SK-N-SH (cell line): Measurements from ENCODE around the gene MAPT. TPM values are rescaled to one million over a fixed set of nuclear protein-coding genes. Genes with fewer than 3 reads are reported as not detected.

Experiments used
- CTCF ChIA-PET: fragments of 300-600, 350-600 bp; formaldehyde crosslinking; extraction: SDS; loops from one replicate; lab custom pipeline; 2021; lab: Yijun Ruan, JAX
- POLR2A ChIA-PET: fragments of 350-600 bp; sonication (Branson Sonifier 250); formaldehyde crosslinking; extraction: SDS; loops from one replicate; lab custom pipeline; 2020; ENCODE audit warnings: antibody characterized with exemption, inconsistent platforms; lab: Yijun Ruan, JAX
- DNase-seq: peaks from one replicate; pipeline ENCODE4 v3.0.0; 2012
- H2AFZ ChIP-seq: fragments of 200-600 bp; sonication (generic); 2 replicates; pipeline ENCODE4 v1.8.1; 2016; ENCODE audit warnings: antibody characterized with exemption, mild to moderate bottlenecking, low read depth
- H3F3A ChIP-seq: fragments of 200-600 bp; sonication (generic); replicated peaks from 2 replicates; pipeline ENCODE3; 2016; ENCODE audit warnings: antibody characterized with exemption, mild to moderate bottlenecking; ENCODE audit not compliant: insufficient read depth
- H3K27ac ChIP-seq, 2 experiments: fragments of 200-500 bp in 1 of 2; fragments of 200-600 bp in 1 of 2; sonication (Bioruptor generic) in 1 of 2; sonication (generic), shearing (Covaris generic) in 1 of 2; 2 replicates each; pipeline versions ENCODE4 v1.5.1 to v1.6.1; 2014 to 2016; ENCODE audit warnings: low read depth in 2 of 2, inconsistent platforms in 1 of 2, low read length in 1 of 2, mild to moderate bottlenecking in 1 of 2, mixed read lengths in 1 of 2
- H3K27me3 ChIP-seq: fragments of 200-600 bp; sonication (generic), shearing (Covaris generic); 2 replicates; pipeline ENCODE4 v1.6.1; 2016; ENCODE audit warnings: mixed run types; ENCODE audit not compliant: insufficient read depth
- H3K36me3 ChIP-seq, 2 experiments: fragments of 200-500 bp in 1 of 2; fragments of 200-600 bp in 1 of 2; sonication (Bioruptor generic) in 1 of 2; sonication (generic) in 1 of 2; replicated peaks in 1 of 2; 2 replicates each; pipeline versions ENCODE3 to v1.5.1; 2014 to 2016; ENCODE audit warnings: low read length in 1 of 2, mild to moderate bottlenecking in 1 of 2; ENCODE audit not compliant: insufficient read depth in 2 of 2, control insufficient read depth in 1 of 2
- H3K4me1 ChIP-seq, 2 experiments: fragments of 200-500 bp in 1 of 2; fragments of 200-600 bp in 1 of 2; sonication (Bioruptor generic) in 1 of 2; sonication (generic), shearing (Covaris generic) in 1 of 2; 2 replicates each; pipeline versions ENCODE4 v1.5.1 to v1.6.1; 2014 to 2016; ENCODE audit warnings: low read depth in 1 of 2, low read length in 1 of 2, mixed run types in 1 of 2; ENCODE audit not compliant: insufficient read depth in 2 of 2, control insufficient read depth in 1 of 2
- H3K4me2 ChIP-seq: fragments of 200-600 bp; sonication (generic), shearing (Covaris generic); 2 replicates; pipeline ENCODE4 v1.6.1; 2017; ENCODE audit warnings: mixed run types
- H3K4me3 ChIP-seq, 2 experiments: fragments of 200-500 bp in 1 of 2; fragments of 200-600 bp in 1 of 2; sonication (Bioruptor generic) in 1 of 2; sonication (generic), shearing (Covaris generic) in 1 of 2; 2 replicates each; pipeline versions ENCODE4 v1.5.1 to v1.8.1; 2014 to 2016; ENCODE audit warnings: low read depth in 2 of 2, inconsistent platforms in 1 of 2, low read length in 1 of 2, mild to moderate bottlenecking in 1 of 2, mixed read lengths in 1 of 2, moderate library complexity in 1 of 2
- H3K79me2 ChIP-seq: fragments of 200-600 bp; sonication (generic); 2 replicates; pipeline ENCODE4 v1.8.1; 2017; ENCODE audit warnings: mild to moderate bottlenecking; ENCODE audit not compliant: insufficient read depth
- H3K9ac ChIP-seq: fragments of 200-600 bp; sonication (generic); 2 replicates; pipeline ENCODE4 v1.6.1; 2017; ENCODE audit warnings: mixed run types
- H3K9me2 ChIP-seq: fragments of 200-600 bp; sonication (generic); 2 replicates; pipeline ENCODE4 v1.6.1; 2017; ENCODE audit warnings: mixed run types
- H3K9me3 ChIP-seq: fragments of 200-600 bp; sonication (generic); 2 replicates; pipeline ENCODE4 v1.6.1; 2017; ENCODE audit warnings: mixed run types, mild to moderate bottlenecking, moderate library complexity
- H4K20me1 ChIP-seq: fragments of 200-600 bp; sonication (generic); 2 replicates; pipeline ENCODE4 v1.6.1; 2017; ENCODE audit warnings: mild to moderate bottlenecking, mixed run types; ENCODE audit not compliant: insufficient read depth
- CHD2 ChIP-seq: fragments of 150-350 bp; IDR thresholded peaks from 2 replicates; pipeline ENCODE4 v1.6.1; 2018; ENCODE audit warnings: low read length; ENCODE audit not compliant: partially characterized antibody
- ELF1 ChIP-seq: IDR thresholded peaks from 2 replicates; pipeline ENCODE4 v1.4.0; 2012
- EP300 ChIP-seq, 2 experiments: IDR thresholded peaks; 2 replicates each; pipeline versions ENCODE4 v1.4.0 to v1.6.1; 2012; ENCODE audit warnings: borderline replicate concordance in 1 of 2, low read depth in 1 of 2, low read length in 1 of 2
- FOSL2 ChIP-seq: IDR thresholded peaks from 2 replicates; pipeline ENCODE4 v1.4.0; 2012; ENCODE audit warnings: low read depth, mild to moderate bottlenecking, moderate library complexity, borderline replicate concordance
- FOXJ3 ChIP-seq: sonication (generic); formaldehyde crosslinking; IDR thresholded peaks from 2 replicates; pipeline ENCODE4 v1.5.1; 2020; ENCODE audit warnings: mild to moderate bottlenecking, missing genetic modification reagents
- GATA2 ChIP-seq: sonication (generic); formaldehyde crosslinking; IDR thresholded peaks from 2 replicates; pipeline ENCODE4 v1.5.0; 2020; ENCODE audit warnings: mild to moderate bottlenecking, missing genetic modification reagents
- IRF3 ChIP-seq: fragments of 150-350 bp; IDR thresholded peaks from 2 replicates; pipeline ENCODE4 v1.6.1; 2016; ENCODE audit warnings: mild to moderate bottlenecking, low read depth, low read length
- JUND ChIP-seq: IDR thresholded peaks from 2 replicates; pipeline ENCODE4 v1.4.0; 2012
- MXI1 ChIP-seq: IDR thresholded peaks from 2 replicates; pipeline ENCODE4 v1.6.1; 2012; ENCODE audit warnings: mild to moderate bottlenecking, low read depth, low read length, improper control_type of control experiment
- NRF1 ChIP-seq: IDR thresholded peaks from 2 replicates; pipeline ENCODE4 v1.6.1; 2012; ENCODE audit warnings: low read depth, mild to moderate bottlenecking, low read length
- RCOR1 ChIP-seq: fragments of 150-350 bp; IDR thresholded peaks from 2 replicates; pipeline ENCODE4 v1.6.1; 2017; ENCODE audit warnings: antibody characterized with exemption, low read length
- RXRA ChIP-seq: IDR thresholded peaks from 2 replicates; pipeline ENCODE4 v1.4.0; 2012; ENCODE audit warnings: low read depth, mild to moderate bottlenecking, borderline replicate concordance
- SMC3 ChIP-seq: IDR thresholded peaks from 2 replicates; pipeline ENCODE4 v1.6.1; 2012; ENCODE audit warnings: low read depth, low read length, improper control_type of control experiment
- TCF12 ChIP-seq: IDR thresholded peaks from 2 replicates; pipeline ENCODE4 v1.4.0; 2012
- TEAD4 ChIP-seq: IDR thresholded peaks from 2 replicates; pipeline ENCODE4 v1.4.0; 2012; ENCODE audit warnings: mild to moderate bottlenecking, borderline replicate concordance; ENCODE audit not compliant: insufficient read depth
- USF2 ChIP-seq: fragments of 150-350 bp; IDR thresholded peaks from 2 replicates; pipeline ENCODE4 v1.6.1; 2017; ENCODE audit warnings: antibody characterized with exemption, low read length, low read depth, borderline replicate concordance
- ZBTB33 ChIP-seq: IDR thresholded peaks from 2 replicates; pipeline ENCODE4 v1.4.0; 2012; ENCODE audit warnings: low read depth, borderline replicate concordance
- WGBS: methylation state at CpG from one replicate; pipeline ENCODE4 v1.1.6; 2017; ENCODE audit warnings: low lambda C conversion rate; 5-methylcytosine and 5-hydroxymethylcytosine counted together
- polyA plus RNA-seq, 3 experiments: library from polyadenylated mRNA; depleted of rRNA; stranded (reverse); fragments of >200 nt; gene quantifications; 2 replicates each; pipeline ENCODE4 v1.2.3, GENCODE V29; 2012
- TF ChIP-seq, protein P1 (sequence below): IDR thresholded peaks from 2 replicates; pipeline ENCODE4 v1.4.0; 2012; ENCODE audit warnings: low read depth
- TF ChIP-seq, protein P2 (sequence below): IDR thresholded peaks from 2 replicates; pipeline ENCODE4 v1.6.1; 2012; ENCODE audit warnings: mild to moderate bottlenecking, low read depth, low read length, moderate library complexity
- TF ChIP-seq, protein P3 (sequence below): IDR thresholded peaks from 2 replicates; pipeline ENCODE4; 2012

MAPT gene
- polyA plus RNA-seq, 1 of the 3 experiments (the other 2 are of a cell fraction), result 0.74 TPM

GRCh38 chr17:45917081-45917480, 22.7 kb downstream of the MAPT start:
- H3K9me3 ChIP-seq, result no peaks in the 10 kb centered on the region
- ChIA-PET POLR2A (no interaction called here), CTCF (interaction anchor here (1.4 kb wide), 1 partner anchor 23 kb away, joined by 3 read pairs; the partner anchor contains the start of gene MAPT)
- peaks cover 0 to 11% of the 10 kb centered on the region in 2 experiments; a peak in 1 of 4 replicates for H3K4me1 ChIP-seq
- no peaks in the 10 kb centered on the region for H3K9me2 ChIP-seq
- 65% methylated on average over 7 of the region's 7 CpGs for WGBS
- no peak overlapping the region for H2AFZ ChIP-seq
- no peak overlapping the region for H3K4me2 ChIP-seq
- H3K9ac ChIP-seq, result no peak overlapping the region
- no peak overlapping the region for H3K27ac ChIP-seq
- H3F3A ChIP-seq, result no peaks in the 10 kb centered on the region
- TF ChIP-seq GATA2 (CRISPR knock-in tag), result no peak
- TF ChIP-seq FOSL2, result no peak
- no peak for TF ChIP-seq TCF12
- TF ChIP-seq, protein P1, sequence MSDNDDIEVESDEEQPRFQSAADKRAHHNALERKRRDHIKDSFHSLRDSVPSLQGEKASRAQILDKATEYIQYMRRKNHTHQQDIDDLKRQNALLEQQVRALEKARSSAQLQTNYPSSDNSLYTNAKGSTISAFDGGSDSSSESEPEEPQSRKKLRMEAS, result no peak
- TF ChIP-seq RXRA, result no peak
- no peak for TF ChIP-seq JUND
- TF ChIP-seq NRF1, result no peak
- TF ChIP-seq FOXJ3 (CRISPR knock-in tag), result no peak
- no peak for TF ChIP-seq ELF1
- TF ChIP-seq RCOR1, result no peak
- TF ChIP-seq EP300 (IDR thresholded peaks at IDR 0.05; ENCODE audit: borderline replicate concordance in 1 of 2, low read depth in 1 of 2, low read length in 1 of 2), result no peak
- TF ChIP-seq, protein P2, sequence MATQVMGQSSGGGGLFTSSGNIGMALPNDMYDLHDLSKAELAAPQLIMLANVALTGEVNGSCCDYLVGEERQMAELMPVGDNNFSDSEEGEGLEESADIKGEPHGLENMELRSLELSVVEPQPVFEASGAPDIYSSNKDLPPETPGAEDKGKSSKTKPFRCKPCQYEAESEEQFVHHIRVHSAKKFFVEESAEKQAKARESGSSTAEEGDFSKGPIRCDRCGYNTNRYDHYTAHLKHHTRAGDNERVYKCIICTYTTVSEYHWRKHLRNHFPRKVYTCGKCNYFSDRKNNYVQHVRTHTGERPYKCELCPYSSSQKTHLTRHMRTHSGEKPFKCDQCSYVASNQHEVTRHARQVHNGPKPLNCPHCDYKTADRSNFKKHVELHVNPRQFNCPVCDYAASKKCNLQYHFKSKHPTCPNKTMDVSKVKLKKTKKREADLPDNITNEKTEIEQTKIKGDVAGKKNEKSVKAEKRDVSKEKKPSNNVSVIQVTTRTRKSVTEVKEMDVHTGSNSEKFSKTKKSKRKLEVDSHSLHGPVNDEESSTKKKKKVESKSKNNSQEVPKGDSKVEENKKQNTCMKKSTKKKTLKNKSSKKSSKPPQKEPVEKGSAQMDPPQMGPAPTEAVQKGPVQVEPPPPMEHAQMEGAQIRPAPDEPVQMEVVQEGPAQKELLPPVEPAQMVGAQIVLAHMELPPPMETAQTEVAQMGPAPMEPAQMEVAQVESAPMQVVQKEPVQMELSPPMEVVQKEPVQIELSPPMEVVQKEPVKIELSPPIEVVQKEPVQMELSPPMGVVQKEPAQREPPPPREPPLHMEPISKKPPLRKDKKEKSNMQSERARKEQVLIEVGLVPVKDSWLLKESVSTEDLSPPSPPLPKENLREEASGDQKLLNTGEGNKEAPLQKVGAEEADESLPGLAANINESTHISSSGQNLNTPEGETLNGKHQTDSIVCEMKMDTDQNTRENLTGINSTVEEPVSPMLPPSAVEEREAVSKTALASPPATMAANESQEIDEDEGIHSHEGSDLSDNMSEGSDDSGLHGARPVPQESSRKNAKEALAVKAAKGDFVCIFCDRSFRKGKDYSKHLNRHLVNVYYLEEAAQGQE, result no peak
- no peak for TF ChIP-seq CHD2
- no peak for TF ChIP-seq SMC3
- no peak for TF ChIP-seq MXI1
- TF ChIP-seq ZBTB33, result no peak
- TF ChIP-seq TEAD4, result no peak
- no peak for TF ChIP-seq IRF3
- no peak for TF ChIP-seq USF2
- TF ChIP-seq, protein P3, sequence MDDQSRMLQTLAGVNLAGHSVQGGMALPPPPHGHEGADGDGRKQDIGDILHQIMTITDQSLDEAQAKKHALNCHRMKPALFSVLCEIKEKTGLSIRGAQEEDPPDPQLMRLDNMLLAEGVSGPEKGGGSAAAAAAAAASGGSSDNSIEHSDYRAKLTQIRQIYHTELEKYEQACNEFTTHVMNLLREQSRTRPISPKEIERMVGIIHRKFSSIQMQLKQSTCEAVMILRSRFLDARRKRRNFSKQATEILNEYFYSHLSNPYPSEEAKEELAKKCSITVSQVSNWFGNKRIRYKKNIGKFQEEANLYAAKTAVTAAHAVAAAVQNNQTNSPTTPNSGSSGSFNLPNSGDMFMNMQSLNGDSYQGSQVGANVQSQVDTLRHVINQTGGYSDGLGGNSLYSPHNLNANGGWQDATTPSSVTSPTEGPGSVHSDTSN, result no peak
- H3K36me3 ChIP-seq, result no peaks in the 10 kb centered on the region
- H3K79me2 ChIP-seq, result no peaks in the 10 kb centered on the region
- DNase-seq, result no peak
- no peaks in the 10 kb centered on the region for H4K20me1 ChIP-seq
- H3K27me3 ChIP-seq, result peaks cover 16% of the 10 kb centered on the region; the same call in 1 of the 2 replicates
- H3K4me3 ChIP-seq, result no peak overlapping the region
